Neural cell (in vitro differentiated cells): Measurements from ENCODE around the gene SORCS1. TPM values are rescaled to one million over a fixed set of nuclear protein-coding genes. Genes with fewer than 3 reads are reported as not detected.

Source experiments
- H2AFZ ChIP-seq: fragments of 200-600, 300-800 bp; sonication (generic), shearing (Covaris generic); 2 replicates; pipeline ENCODE4 v1.6.0; 2014; ENCODE audit warnings: low read depth, mild to moderate bottlenecking, antibody characterized with exemption, low read length, moderate library complexity
- H3F3A ChIP-seq: fragments of 200-600 bp; shearing (Covaris generic); 2 replicates; pipeline ENCODE4 v1.6.1; 2016; ENCODE audit warnings: mild to moderate bottlenecking, moderate library complexity, mixed read lengths, antibody characterized with exemption, low read length; ENCODE audit not compliant: insufficient read depth, poor library complexity, severe bottlenecking
- H3K27ac ChIP-seq: fragments of 200-600, 300-800 bp; sonication (generic), shearing (Covaris generic); 2 replicates; pipeline ENCODE4 v1.5.1; 2014; ENCODE audit warnings: mild to moderate bottlenecking, low read length, moderate library complexity
- H3K27me3 ChIP-seq: fragments of 300-800, 200-600 bp; sonication (generic), shearing (Covaris generic); 2 replicates; pipeline ENCODE4 v1.6.0; 2014; ENCODE audit warnings: mild to moderate bottlenecking, low read depth, low read length, moderate library complexity; ENCODE audit not compliant: insufficient read depth
- H3K36me3 ChIP-seq: fragments of 300-800, 200-600 bp; sonication (generic), shearing (Covaris generic); 2 replicates; pipeline ENCODE4 v1.5.1; 2014; ENCODE audit warnings: mild to moderate bottlenecking, antibody characterized with exemption, low read length, moderate library complexity; ENCODE audit not compliant: insufficient read depth
- H3K4me2 ChIP-seq: fragments of 300-800, 200-600 bp; sonication (generic), shearing (Covaris generic); 2 replicates; pipeline ENCODE4 v1.6.0; 2014; ENCODE audit warnings: mild to moderate bottlenecking, low read length
- H3K4me3 ChIP-seq: fragments of 300-800, 200-600 bp; sonication (generic), shearing (Covaris generic); 2 replicates; pipeline ENCODE4 v1.5.1; 2014; ENCODE audit warnings: mild to moderate bottlenecking, low read length, moderate library complexity
- H3K79me2 ChIP-seq: fragments of 200-600 bp; shearing (Covaris generic); replicated peaks from 2 replicates; pipeline ENCODE4 v1.6.0; 2014; ENCODE audit warnings: mild to moderate bottlenecking, low read length, moderate library complexity; ENCODE audit not compliant: insufficient read depth
- H3K9ac ChIP-seq: fragments of 300-800, 200-600 bp; sonication (generic), shearing (Covaris generic); 2 replicates; pipeline ENCODE4 v1.6.1; 2016; ENCODE audit warnings: mild to moderate bottlenecking, low read length, mixed read lengths
- H3K9me2 ChIP-seq: fragments of 200-600 bp; shearing (Covaris generic); 2 replicates; pipeline ENCODE4 v1.6.1; 2016; ENCODE audit warnings: mild to moderate bottlenecking, low read length, mixed read lengths; ENCODE audit not compliant: insufficient read depth
- H3K9me3 ChIP-seq: fragments of 200-600, 300-800 bp; sonication (generic), shearing (Covaris generic); 2 replicates; pipeline ENCODE4 v1.6.1; 2016; ENCODE audit warnings: mild to moderate bottlenecking, mixed run types, low read length, moderate library complexity, mixed read lengths
- H4K20me1 ChIP-seq: fragments of 200-600 bp; shearing (Covaris generic); 2 replicates; pipeline ENCODE4 v1.6.1; 2016; ENCODE audit warnings: mild to moderate bottlenecking, mixed run types; ENCODE audit not compliant: insufficient read depth
- EP300 ChIP-seq: fragments of 450-650 bp; conservative IDR thresholded peaks from 2 replicates; pipeline ENCODE4 v1.6.1; 2014; ENCODE audit warnings: antibody characterized with exemption, mild to moderate bottlenecking, moderate library complexity; ENCODE audit not compliant: poor library complexity, severe bottlenecking
- EZH2 ChIP-seq: fragments of 200-600, 300-800 bp; shearing (Covaris generic), sonication (generic); IDR thresholded peaks from 2 replicates; pipeline ENCODE4 v1.6.1; 2014; ENCODE audit warnings: antibody characterized with exemption, low read length, borderline replicate concordance, mild to moderate bottlenecking; ENCODE audit not compliant: insufficient read depth, poor library complexity, severe bottlenecking
- MXI1 ChIP-seq: fragments of 450-650 bp; conservative IDR thresholded peaks from 2 replicates; pipeline ENCODE4 v1.6.1; 2014; ENCODE audit warnings: antibody characterized with exemption, mild to moderate bottlenecking; ENCODE audit not compliant: poor library complexity, severe bottlenecking
- POLR2AphosphoS5 ChIP-seq: IDR thresholded peaks from 2 replicates; pipeline ENCODE4 v1.6.1; 2012
- RAD21 ChIP-seq: fragments of 450-650 bp; conservative IDR thresholded peaks from 2 replicates; pipeline ENCODE4 v1.6.1; 2014; ENCODE audit warnings: antibody characterized with exemption, mild to moderate bottlenecking, moderate library complexity
- SMC3 ChIP-seq: fragments of 450-650 bp; conservative IDR thresholded peaks from 2 replicates; pipeline ENCODE4 v1.6.1; 2014; ENCODE audit warnings: antibody characterized with exemption, mild to moderate bottlenecking, moderate library complexity; ENCODE audit not compliant: poor library complexity
- TAF1 ChIP-seq: IDR thresholded peaks from 2 replicates; pipeline ENCODE4 v1.6.1; 2012; ENCODE audit warnings: low read depth
- polyA plus RNA-seq: library from polyadenylated mRNA; depleted of rRNA; stranded (reverse); fragments of >200 nt; gene quantifications from 2 replicates; pipeline ENCODE4 v1.2.3, GENCODE V29; 2014
- TF ChIP-seq, protein P1 (sequence below): IDR thresholded peaks from 2 replicates; pipeline ENCODE4 v1.6.1; 2012; ENCODE audit warnings: borderline replicate concordance
- TF ChIP-seq, protein P2 (sequence below): fragments of 450-650 bp; IDR thresholded peaks from 2 replicates; pipeline ENCODE4 v1.5.1; 2014; ENCODE audit warnings: antibody characterized with exemption, mild to moderate bottlenecking, moderate library complexity; ENCODE audit not compliant: poor library complexity, severe bottlenecking

The SORCS1 gene
- polyA plus RNA-seq, 1 donor from 2014 or later, result 27.0 TPM

DNA sequence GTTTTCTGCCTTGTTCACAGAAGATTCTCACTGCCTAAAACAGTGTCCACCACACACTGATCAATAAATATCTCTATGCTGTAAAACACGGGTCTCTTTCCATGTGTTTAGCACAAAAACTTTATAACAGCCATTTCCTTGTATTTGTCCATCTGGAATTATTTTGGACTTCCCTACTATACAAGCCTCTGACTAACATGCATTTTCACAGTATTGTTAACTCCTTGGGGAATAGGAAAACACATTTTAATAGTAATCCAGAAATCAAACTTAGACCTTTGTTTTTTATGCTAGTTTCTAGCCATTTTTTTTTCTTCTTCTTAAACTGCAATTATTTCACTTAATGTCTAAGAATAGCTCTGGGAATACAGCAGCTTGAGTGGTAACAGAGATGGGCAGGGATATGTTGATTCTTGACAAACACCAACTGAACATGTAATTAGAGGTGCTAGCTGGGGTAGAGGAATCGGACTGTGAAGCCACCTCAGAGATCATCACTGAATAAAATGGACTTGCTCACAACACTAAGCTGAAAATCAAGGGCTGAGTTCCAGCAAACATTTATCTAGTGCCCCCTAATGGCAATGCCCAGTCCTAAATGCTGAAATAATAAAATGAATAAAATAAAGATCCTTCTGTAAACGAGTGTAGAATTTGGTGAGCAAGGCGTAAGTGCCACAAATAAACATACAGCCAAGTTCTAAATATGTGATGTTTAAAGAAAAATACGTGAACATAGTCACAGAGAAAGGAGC lies 593.1 kb downstream of the SORCS1 start:
- Histone ChIP-seq H3K27ac (no peak overlapping the region), H3K4me2 (no peak overlapping the region), H3K9me2 (no peaks in the 10 kb centered on the region), H3K9ac (no peak overlapping the region), H4K20me1 (no peaks in the 10 kb centered on the region), H3K4me3 (no peak overlapping the region), H3K36me3 (no peaks in the 10 kb centered on the region), H2AFZ (no peak overlapping the region), H3K79me2 (no peaks in the 10 kb centered on the region), H3F3A (no peaks in the 10 kb centered on the region), H3K9me3 (no peaks in the 10 kb centered on the region), H3K27me3 (no peaks in the 10 kb centered on the region)
- peak; percentile 81 for TF ChIP-seq SMC3
- TF ChIP-seq EP300, result no peak
- TF ChIP-seq POLR2AphosphoS5, result no peak
- TF ChIP-seq TAF1, result no peak
- TF ChIP-seq RAD21, result peak; percentile 82
- TF ChIP-seq MXI1, result no peak
- no peak for TF ChIP-seq EZH2
- TF ChIP-seq, protein P1, sequence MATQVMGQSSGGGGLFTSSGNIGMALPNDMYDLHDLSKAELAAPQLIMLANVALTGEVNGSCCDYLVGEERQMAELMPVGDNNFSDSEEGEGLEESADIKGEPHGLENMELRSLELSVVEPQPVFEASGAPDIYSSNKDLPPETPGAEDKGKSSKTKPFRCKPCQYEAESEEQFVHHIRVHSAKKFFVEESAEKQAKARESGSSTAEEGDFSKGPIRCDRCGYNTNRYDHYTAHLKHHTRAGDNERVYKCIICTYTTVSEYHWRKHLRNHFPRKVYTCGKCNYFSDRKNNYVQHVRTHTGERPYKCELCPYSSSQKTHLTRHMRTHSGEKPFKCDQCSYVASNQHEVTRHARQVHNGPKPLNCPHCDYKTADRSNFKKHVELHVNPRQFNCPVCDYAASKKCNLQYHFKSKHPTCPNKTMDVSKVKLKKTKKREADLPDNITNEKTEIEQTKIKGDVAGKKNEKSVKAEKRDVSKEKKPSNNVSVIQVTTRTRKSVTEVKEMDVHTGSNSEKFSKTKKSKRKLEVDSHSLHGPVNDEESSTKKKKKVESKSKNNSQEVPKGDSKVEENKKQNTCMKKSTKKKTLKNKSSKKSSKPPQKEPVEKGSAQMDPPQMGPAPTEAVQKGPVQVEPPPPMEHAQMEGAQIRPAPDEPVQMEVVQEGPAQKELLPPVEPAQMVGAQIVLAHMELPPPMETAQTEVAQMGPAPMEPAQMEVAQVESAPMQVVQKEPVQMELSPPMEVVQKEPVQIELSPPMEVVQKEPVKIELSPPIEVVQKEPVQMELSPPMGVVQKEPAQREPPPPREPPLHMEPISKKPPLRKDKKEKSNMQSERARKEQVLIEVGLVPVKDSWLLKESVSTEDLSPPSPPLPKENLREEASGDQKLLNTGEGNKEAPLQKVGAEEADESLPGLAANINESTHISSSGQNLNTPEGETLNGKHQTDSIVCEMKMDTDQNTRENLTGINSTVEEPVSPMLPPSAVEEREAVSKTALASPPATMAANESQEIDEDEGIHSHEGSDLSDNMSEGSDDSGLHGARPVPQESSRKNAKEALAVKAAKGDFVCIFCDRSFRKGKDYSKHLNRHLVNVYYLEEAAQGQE, result no peak
- TF ChIP-seq, protein P2, sequence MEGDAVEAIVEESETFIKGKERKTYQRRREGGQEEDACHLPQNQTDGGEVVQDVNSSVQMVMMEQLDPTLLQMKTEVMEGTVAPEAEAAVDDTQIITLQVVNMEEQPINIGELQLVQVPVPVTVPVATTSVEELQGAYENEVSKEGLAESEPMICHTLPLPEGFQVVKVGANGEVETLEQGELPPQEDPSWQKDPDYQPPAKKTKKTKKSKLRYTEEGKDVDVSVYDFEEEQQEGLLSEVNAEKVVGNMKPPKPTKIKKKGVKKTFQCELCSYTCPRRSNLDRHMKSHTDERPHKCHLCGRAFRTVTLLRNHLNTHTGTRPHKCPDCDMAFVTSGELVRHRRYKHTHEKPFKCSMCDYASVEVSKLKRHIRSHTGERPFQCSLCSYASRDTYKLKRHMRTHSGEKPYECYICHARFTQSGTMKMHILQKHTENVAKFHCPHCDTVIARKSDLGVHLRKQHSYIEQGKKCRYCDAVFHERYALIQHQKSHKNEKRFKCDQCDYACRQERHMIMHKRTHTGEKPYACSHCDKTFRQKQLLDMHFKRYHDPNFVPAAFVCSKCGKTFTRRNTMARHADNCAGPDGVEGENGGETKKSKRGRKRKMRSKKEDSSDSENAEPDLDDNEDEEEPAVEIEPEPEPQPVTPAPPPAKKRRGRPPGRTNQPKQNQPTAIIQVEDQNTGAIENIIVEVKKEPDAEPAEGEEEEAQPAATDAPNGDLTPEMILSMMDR, result peak; percentile 78

DNA sequence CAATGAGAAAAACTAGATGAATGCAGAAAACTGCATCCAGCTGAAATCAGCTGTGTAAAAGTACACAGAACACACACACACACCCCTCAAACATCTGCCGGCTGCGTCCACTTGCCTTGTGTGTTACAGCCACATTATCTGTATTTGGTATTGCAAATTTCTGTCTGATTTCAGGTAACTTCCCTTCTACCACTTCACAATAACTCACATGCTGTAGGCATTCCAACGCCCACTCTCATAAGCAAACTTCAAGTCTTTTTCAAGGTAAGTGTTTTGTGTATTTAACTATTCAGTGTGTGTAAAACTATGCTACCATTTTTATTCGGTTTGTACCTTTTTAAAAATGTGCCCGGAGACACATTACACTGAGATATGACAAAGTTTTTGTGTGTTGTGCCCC lies 594.2 kb downstream of the SORCS1 start:
- Histone ChIP-seq H3K9ac (no peak overlapping the region), H3K36me3 (no peaks in the 10 kb centered on the region), H3K27me3 (no peaks in the 10 kb centered on the region), H3K4me2 (no peak overlapping the region), H3F3A (no peaks in the 10 kb centered on the region), H3K9me2 (no peaks in the 10 kb centered on the region), H2AFZ (no peak overlapping the region), H3K9me3 (no peaks in the 10 kb centered on the region), H3K4me3 (no peak overlapping the region), H3K79me2 (no peaks in the 10 kb centered on the region), H4K20me1 (no peaks in the 10 kb centered on the region), H3K27ac (no peak overlapping the region)
- no peak for TF ChIP-seq RAD21
- TF ChIP-seq SMC3, result no peak
- TF ChIP-seq, protein P1, result no peak
- TF ChIP-seq TAF1, result no peak
- TF ChIP-seq EP300, result no peak
- TF ChIP-seq, protein P2, result no peak
- no peak for TF ChIP-seq EZH2
- no peak for TF ChIP-seq MXI1
- TF ChIP-seq POLR2AphosphoS5, result no peak
